ENCODE data around the gene BNC2.

Gene BNC2

DNA sequence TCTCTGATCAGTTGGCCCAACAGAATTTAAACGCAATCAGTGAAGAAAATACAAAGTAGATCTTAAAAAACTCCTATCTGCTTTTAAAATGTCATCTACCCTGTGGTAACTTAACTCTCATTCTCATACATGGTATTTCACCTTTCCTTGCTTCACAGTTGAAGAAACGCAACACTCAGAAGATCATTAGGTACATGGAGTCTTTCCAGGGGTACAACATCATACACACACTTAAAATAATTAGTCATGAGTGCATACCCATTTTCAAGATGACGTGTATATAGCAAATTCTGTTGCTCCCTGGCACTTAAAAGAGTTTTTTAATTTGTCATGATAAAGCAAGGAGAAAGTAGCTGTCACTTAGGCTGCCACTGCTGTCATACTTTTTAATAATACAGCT is 259.9 kb downstream of the BNC2 start:
- H3F3A ChIP-seq (ENCODE audit: low read depth): no peaks in the 10 kb centered on the region
- no peaks in the 10 kb centered on the region for H3K27me3 ChIP-seq (ENCODE audit: insufficient read depth, low read length, poor library complexity, severe bottlenecking)
- no peak overlapping the region for H3K4me3 ChIP-seq (ENCODE audit: low read length, poor library complexity, severe bottlenecking)
- no peaks in the 10 kb centered on the region for H3K36me3 ChIP-seq (ENCODE audit: insufficient read depth, low read length)
- no peaks in the 10 kb centered on the region for H3K9me2 ChIP-seq (replicated peaks; ENCODE audit: low read depth, low read length)
- H3K4me2 ChIP-seq (ENCODE audit: low read depth, low read length, poor library complexity, severe bottlenecking): no peak overlapping the region
- no peaks in the 10 kb centered on the region for H4K20me1 ChIP-seq (ENCODE audit: insufficient read depth, low read length, poor library complexity, severe bottlenecking)
- H2AFZ ChIP-seq (ENCODE audit: low read length): no peak overlapping the region
- TF ChIP-seq, protein P1, sequence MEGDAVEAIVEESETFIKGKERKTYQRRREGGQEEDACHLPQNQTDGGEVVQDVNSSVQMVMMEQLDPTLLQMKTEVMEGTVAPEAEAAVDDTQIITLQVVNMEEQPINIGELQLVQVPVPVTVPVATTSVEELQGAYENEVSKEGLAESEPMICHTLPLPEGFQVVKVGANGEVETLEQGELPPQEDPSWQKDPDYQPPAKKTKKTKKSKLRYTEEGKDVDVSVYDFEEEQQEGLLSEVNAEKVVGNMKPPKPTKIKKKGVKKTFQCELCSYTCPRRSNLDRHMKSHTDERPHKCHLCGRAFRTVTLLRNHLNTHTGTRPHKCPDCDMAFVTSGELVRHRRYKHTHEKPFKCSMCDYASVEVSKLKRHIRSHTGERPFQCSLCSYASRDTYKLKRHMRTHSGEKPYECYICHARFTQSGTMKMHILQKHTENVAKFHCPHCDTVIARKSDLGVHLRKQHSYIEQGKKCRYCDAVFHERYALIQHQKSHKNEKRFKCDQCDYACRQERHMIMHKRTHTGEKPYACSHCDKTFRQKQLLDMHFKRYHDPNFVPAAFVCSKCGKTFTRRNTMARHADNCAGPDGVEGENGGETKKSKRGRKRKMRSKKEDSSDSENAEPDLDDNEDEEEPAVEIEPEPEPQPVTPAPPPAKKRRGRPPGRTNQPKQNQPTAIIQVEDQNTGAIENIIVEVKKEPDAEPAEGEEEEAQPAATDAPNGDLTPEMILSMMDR (conservative IDR thresholded peaks at IDR 0.05; ENCODE audit: low read length): no peak
- no peak for TF ChIP-seq EZH2phosphoT487 (IDR thresholded peaks at IDR 0.05; ENCODE audit: borderline replicate concordance)
- peaks cover 16% of the 10 kb centered on the region for H3K4me1 ChIP-seq (ENCODE audit: insufficient read depth, low read length, poor library complexity, severe bottlenecking)
- no peak overlapping the region for H3K9ac ChIP-seq (ENCODE audit: low read depth, low read length, poor library complexity, severe bottlenecking)
- no peaks in the 10 kb centered on the region for H3K79me2 ChIP-seq (ENCODE audit: insufficient read depth, low read length)
- H3K9me3 ChIP-seq (ENCODE audit: insufficient read depth, low read depth, low read length): no peaks in the 10 kb centered on the region

DNA sequence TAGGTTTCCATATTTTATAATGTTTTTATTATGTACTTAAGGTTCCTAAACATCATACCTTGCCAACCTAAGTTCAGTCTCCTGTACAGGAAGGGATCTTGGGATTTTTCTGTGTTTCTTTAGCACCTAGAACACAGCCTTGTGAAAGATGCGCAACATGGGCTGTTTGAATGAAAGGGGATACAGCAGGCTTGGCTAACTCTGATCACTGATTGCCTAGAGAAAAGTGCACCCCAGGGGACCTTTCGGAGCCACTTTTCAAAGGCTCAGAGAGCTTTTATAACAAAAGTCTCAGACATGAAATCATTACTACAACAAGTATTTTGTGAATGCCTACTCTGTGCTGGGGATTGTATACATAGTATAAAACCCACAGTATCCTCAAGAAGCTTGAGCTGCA is 261.6 kb downstream of the BNC2 start:
- H3K4me3 ChIP-seq (ENCODE audit: low read length, poor library complexity, severe bottlenecking): no peak overlapping the region
- TF ChIP-seq, protein P1 (conservative IDR thresholded peaks at IDR 0.05; ENCODE audit: low read length): no peak
- TF ChIP-seq EZH2phosphoT487 (IDR thresholded peaks at IDR 0.05; ENCODE audit: borderline replicate concordance): no peak
- no peaks in the 10 kb centered on the region for H3K9me2 ChIP-seq (replicated peaks; ENCODE audit: low read depth, low read length)
- H2AFZ ChIP-seq (ENCODE audit: low read length): peak overlapping the region; percentile 51
- H4K20me1 ChIP-seq (ENCODE audit: insufficient read depth, low read length, poor library complexity, severe bottlenecking): no peaks in the 10 kb centered on the region
- H3F3A ChIP-seq (ENCODE audit: low read depth): no peaks in the 10 kb centered on the region
- no peaks in the 10 kb centered on the region for H3K9me3 ChIP-seq (ENCODE audit: insufficient read depth, low read depth, low read length)
- H3K9ac ChIP-seq (ENCODE audit: low read depth, low read length, poor library complexity, severe bottlenecking): no peak overlapping the region
- H3K27me3 ChIP-seq (ENCODE audit: insufficient read depth, low read length, poor library complexity, severe bottlenecking): no peaks in the 10 kb centered on the region
- no peaks in the 10 kb centered on the region for H3K79me2 ChIP-seq (ENCODE audit: insufficient read depth, low read length)
- H3K4me1 ChIP-seq (ENCODE audit: insufficient read depth, low read length, poor library complexity, severe bottlenecking): peaks cover 20% of the 10 kb centered on the region
- no peak overlapping the region for H3K4me2 ChIP-seq (ENCODE audit: low read depth, low read length, poor library complexity, severe bottlenecking)
- H3K36me3 ChIP-seq (ENCODE audit: insufficient read depth, low read length): no peaks in the 10 kb centered on the region

DNA sequence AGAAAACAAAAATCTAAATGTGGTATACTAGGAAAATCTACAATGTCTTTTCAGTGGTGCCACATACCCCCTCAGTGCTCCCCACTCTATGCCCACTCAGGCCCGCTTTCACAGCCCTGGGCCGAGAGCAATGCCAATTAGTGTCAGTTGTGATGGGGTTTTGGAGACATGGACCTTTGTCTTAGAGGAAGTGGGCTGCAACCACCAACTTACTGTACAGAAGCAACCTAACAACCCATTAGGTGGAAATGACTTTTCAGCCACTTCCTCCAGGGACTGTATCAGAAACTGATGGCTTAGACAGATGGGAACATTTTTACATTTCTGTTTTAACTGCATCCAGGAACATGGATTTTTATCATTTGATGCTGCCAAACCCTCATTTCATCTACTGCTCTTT is 268.0 kb downstream of the BNC2 start:
- H3K79me2 ChIP-seq (ENCODE audit: insufficient read depth, low read length): no peaks in the 10 kb centered on the region
- H3K4me1 ChIP-seq (ENCODE audit: insufficient read depth, low read length, poor library complexity, severe bottlenecking): peaks cover 42% of the 10 kb centered on the region
- no peaks in the 10 kb centered on the region for H3F3A ChIP-seq (ENCODE audit: low read depth)
- H3K9ac ChIP-seq (ENCODE audit: low read depth, low read length, poor library complexity, severe bottlenecking): peak overlapping the region; percentile 38
- no peaks in the 10 kb centered on the region for H3K9me2 ChIP-seq (replicated peaks; ENCODE audit: low read depth, low read length)
- no peaks in the 10 kb centered on the region for H3K27me3 ChIP-seq (ENCODE audit: insufficient read depth, low read length, poor library complexity, severe bottlenecking)
- TF ChIP-seq, protein P1 (conservative IDR thresholded peaks at IDR 0.05; ENCODE audit: low read length): no peak
- no peak for TF ChIP-seq EZH2phosphoT487 (IDR thresholded peaks at IDR 0.05; ENCODE audit: borderline replicate concordance)
- no peaks in the 10 kb centered on the region for H3K36me3 ChIP-seq (ENCODE audit: insufficient read depth, low read length)
- H3K4me2 ChIP-seq (ENCODE audit: low read depth, low read length, poor library complexity, severe bottlenecking): peak overlapping the region; percentile 68
- H3K4me3 ChIP-seq (ENCODE audit: low read length, poor library complexity, severe bottlenecking): peak overlapping the region; percentile 46
- H2AFZ ChIP-seq (ENCODE audit: low read length): peak overlapping the region; percentile 48; the same call in 1 of the 2 replicates
- H4K20me1 ChIP-seq (ENCODE audit: insufficient read depth, low read length, poor library complexity, severe bottlenecking): no peaks in the 10 kb centered on the region
- H3K9me3 ChIP-seq (ENCODE audit: insufficient read depth, low read depth, low read length): no peaks in the 10 kb centered on the region

All from Loucy (cell line).